ENCODE data around the gene C16orf92. TPM values are rescaled to one million over a fixed set of nuclear protein-coding genes. Genes with fewer than 3 reads are reported as not detected.

C16orf92 gene
- total RNA-seq, 4 donors from 2014 or later: not detected

- Histone ChIP-seq H3K36me3 (peaks cover 9 to 66% (median 51%) of the 10 kb centered on the region in 4 donors), H3K27me3 (no peaks in the 10 kb centered on the region), H3K4me1 (peaks cover 24 to 33% (median 27%) of the 10 kb centered on the region in 4 donors), H3K9me3 (no peaks in the 10 kb centered on the region), H3K27ac (replicated peaks in 1 of 4) (peak within 1 kb of the TSS; percentile 96 to 99 (median 96)), H3K4me3 (peak within 1 kb of the TSS; percentile 83 to 91 (median 87))
- DNase-seq (ENCODE audit: extremely low spot score): peak; percentile 95
- intact Hi-C loops (cut with DNase I): loop anchor here (10.0 kb wide), 1 partner anchor 201 kb away; the partner anchor contains the start of gene KIF22
- WGBS: 0% methylated on average over 11 of the region's 53 CpGs
- TF ChIP-seq POLR2AphosphoS5 (IDR thresholded peaks at IDR 0.05): peak; percentile 72 to 87
- no peak for TF ChIP-seq EP300 (IDR thresholded peaks at IDR 0.05)
- TF ChIP-seq POLR2A (IDR thresholded peaks at IDR 0.05; ENCODE audit: low read depth): peak; percentile 10
- TF ChIP-seq CTCF (IDR thresholded peaks at IDR 0.05): no peak
Measured at GRCh38 chr16:29995324-29995910, 27.6 kb upstream of the C16orf92 start, which contains the start of gene HIRIP3. Gene HIRIP3 (minus strand): TSS chr16:29995617. CDS start chr16:29995605, 12 bp downstream.

- DNase-seq (ENCODE audit: extremely low spot score): peak; percentile 99
- intact Hi-C loops (cut with DNase I): loop anchor here (1.0 to 10.0 kb wide), 2 partner anchors 22 to 201 kb away; partner anchors contain the start of gene KIF22
- Histone ChIP-seq H3K4me1 (peaks cover 24 to 33% (median 27%) of the 10 kb centered on the region in 4 donors), H3K27ac (replicated peaks in 1 of 4) (peak within 1 kb of the TSS; percentile 96 to 99 (median 96)), H3K4me3 (peak within 1 kb of the TSS; percentile 83 to 91 (median 87)), H3K36me3 (peaks cover 2 to 66% (median 51%) of the 10 kb centered on the region in 4 donors), H3K9me3 (no peaks in the 10 kb centered on the region), H3K27me3 (no peaks in the 10 kb centered on the region)
- TF ChIP-seq CTCF (IDR thresholded peaks at IDR 0.05) (no peak), EP300 (IDR thresholded peaks at IDR 0.05) (no peak), POLR2A (IDR thresholded peaks at IDR 0.05; ENCODE audit: low read depth) (peak; percentile 4), POLR2AphosphoS5 (IDR thresholded peaks at IDR 0.05) (peak; percentile 85 to 97)
- WGBS: 0% methylated on average over 19 of the region's 65 CpGs
Measured at GRCh38 chr16:29995911-29996765, 26.9 kb upstream of the C16orf92 start, which contains the start of gene INO80E. Gene INO80E (plus strand): TSS chr16:29996241. CDS start chr16:29996311, 70 bp downstream.

GRCh38 chr16:29996766-29997250 is 26.2 kb upstream of the C16orf92 start:
- Histone ChIP-seq H3K9me3 (no peaks in the 10 kb centered on the region), H3K36me3 (peaks cover 0 to 66% (median 50%) of the 10 kb centered on the region in 4 donors), H3K4me1 (peaks cover 24 to 33% (median 27%) of the 10 kb centered on the region in 4 donors), H3K27me3 (no peaks in the 10 kb centered on the region), H3K4me3 (peak overlapping the region; percentile 83 to 91 (median 87)), H3K27ac (replicated peaks in 1 of 4) (peak overlapping the region in 3 of 4 donors; percentile 96 to 99 (median 96))
- WGBS: 23% methylated on average over 5 of the region's 9 CpGs
- no peak for TF ChIP-seq EP300 (IDR thresholded peaks at IDR 0.05)
- TF ChIP-seq POLR2AphosphoS5 (IDR thresholded peaks at IDR 0.05): no peak
- TF ChIP-seq POLR2A (IDR thresholded peaks at IDR 0.05; ENCODE audit: low read depth): no peak
- no peak for TF ChIP-seq CTCF (IDR thresholded peaks at IDR 0.05)
- intact Hi-C loops (cut with DNase I): loop anchor here (1.0 to 10.0 kb wide), 2 partner anchors 23 to 202 kb away; partner anchors contain the start of gene KIF22
- DNase-seq (ENCODE audit: extremely low spot score): no peak

- DNase-seq (ENCODE audit: extremely low spot score): no peak
- Histone ChIP-seq H3K27ac (replicated peaks in 1 of 4) (no peak overlapping the region), H3K4me1 (peaks cover 14 to 24% (median 17%) of the 10 kb centered on the region in 4 donors), H3K36me3 (peaks cover 0 to 64% (median 43%) of the 10 kb centered on the region in 4 donors), H3K27me3 (no peaks in the 10 kb centered on the region), H3K4me3 (no peak overlapping the region), H3K9me3 (no peaks in the 10 kb centered on the region)
- 85% methylated on average over 6 of the region's 6 CpGs for WGBS
- TF ChIP-seq POLR2A (IDR thresholded peaks at IDR 0.05; ENCODE audit: low read depth) (no peak), EP300 (IDR thresholded peaks at IDR 0.05) (no peak), CTCF (IDR thresholded peaks at IDR 0.05) (no peak), POLR2AphosphoS5 (IDR thresholded peaks at IDR 0.05) (no peak)
- intact Hi-C loops (cut with DNase I): loop anchor here (10.0 kb wide), 2 partner anchors 135 to 205 kb away; partner anchors contain the start of genes CDIPT and KIF22
Measured at GRCh38 chr16:29999605-30000004, 23.4 kb upstream of the C16orf92 start.

Measured in esophagus muscularis mucosa (tissue), 4 donors.